CD4-positive, alpha-beta T cell treated with Interleukin-6 for 4 hours (primary cell): Measurements from ENCODE around the gene TCHHL1.
"Not testable (repeated sequence)": the region's sequence is repeated elsewhere in the genome, so short reads cannot be mapped to it uniquely, and the experiment has no call there.

Experiments
- DNase-seq: peaks from one replicate; pipeline ENCODE4 v3.0.0-alpha.2; 2020; ENCODE audit warnings: mixed read lengths

Gene TCHHL1

DNA sequence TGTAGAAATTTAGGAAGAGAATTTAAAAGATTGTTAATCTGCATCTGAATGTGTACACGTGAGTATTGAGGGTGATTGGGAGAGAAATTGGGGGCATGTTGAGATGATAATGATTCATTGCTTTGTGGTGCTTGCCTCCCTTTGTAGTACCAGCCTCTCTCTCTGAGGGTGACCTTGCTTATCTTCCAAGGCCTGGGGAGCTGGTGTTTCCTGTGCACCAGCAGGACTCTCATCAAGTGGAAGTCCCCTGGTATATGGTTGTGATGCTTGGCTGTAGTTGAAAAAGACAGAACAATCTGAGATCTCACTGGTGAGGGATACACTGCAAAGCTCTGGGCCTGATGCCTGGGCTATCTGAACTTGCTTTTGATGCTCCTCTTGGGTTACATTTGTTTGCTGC, 4.0 kb downstream of the TCHHL1 start:
- no peak for DNase-seq

- not testable (repeated sequence) for DNase-seq
These were observed 7.8 kb downstream of the TCHHL1 start for GRCh38 chr1:152081026-152081425.

- DNase-seq, result not testable (repeated sequence)
These were observed 8.4 kb downstream of the TCHHL1 start for GRCh38 chr1:152080494-152080893.

- no peak for DNase-seq
These were observed 9.9 kb downstream of the TCHHL1 start for GRCh38 chr1:152078831-152079441.

- no peak for DNase-seq
These were observed 16.6 kb downstream of the TCHHL1 start for GRCh38 chr1:152072311-152072710.

DNA sequence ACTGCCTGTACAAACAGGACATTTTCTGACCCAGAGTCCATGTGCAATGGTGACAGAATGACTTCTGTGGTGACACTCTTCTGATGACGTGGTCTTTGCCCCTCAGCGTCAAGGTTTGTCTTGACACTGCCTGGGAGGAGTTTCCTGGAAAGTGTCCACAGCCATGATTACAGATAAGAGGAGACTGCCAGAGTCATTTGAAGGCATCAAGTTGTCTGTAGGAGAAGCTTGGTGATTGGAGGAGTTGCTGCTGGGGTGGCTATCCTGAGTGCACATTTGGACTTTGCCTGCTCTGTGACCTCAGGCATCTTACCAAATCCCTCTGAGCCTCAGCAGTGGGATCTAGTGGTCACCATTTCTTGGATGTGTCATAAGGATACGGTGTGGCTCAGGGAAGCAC, 17.7 kb downstream of the TCHHL1 start:
- DNase-seq, result no peak

- no peak for DNase-seq
These were observed 20.9 kb downstream of the TCHHL1 start for GRCh38 chr1:152067929-152068328.

DNA sequence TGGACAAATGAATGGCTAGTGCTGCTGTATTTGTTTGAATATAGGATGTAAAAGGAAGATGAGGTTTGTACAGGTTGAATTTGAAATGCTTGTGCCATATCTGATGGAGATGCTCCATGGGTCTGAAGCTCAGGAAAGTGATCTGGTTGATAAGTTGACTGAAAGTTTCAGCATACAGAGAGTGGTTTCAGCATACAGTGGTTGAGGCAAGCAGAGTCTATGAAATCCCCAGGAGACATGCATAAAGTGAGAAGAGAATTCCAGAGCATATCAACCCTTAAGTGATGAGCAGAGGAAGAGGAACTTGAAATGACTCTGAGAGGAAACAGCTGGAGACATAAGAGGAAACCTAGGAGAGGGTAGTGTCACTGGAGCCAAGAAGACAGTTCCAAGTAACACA, 21.7 kb downstream of the TCHHL1 start:
- no peak for DNase-seq

DNA sequence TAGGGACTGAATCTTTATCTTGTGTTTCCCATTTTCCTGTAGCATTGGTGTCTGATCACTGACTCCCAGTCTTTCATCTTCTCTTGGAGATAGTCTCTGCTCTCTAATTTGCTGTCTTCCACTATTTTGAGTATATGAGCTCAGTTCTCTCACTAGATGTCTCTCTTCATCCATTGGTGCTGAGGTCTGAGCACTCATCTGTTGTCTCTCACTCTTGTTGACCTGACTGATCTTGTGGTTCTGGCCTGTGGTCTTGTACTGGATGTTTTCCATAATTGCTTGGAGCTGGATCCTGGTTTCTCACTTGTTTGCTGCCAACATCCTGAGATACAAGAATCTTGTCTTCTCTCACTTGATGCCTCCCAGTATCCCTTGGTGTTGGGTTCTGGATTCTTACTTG, 26.9 kb downstream of the TCHHL1 start:
- no peak for DNase-seq

DNA sequence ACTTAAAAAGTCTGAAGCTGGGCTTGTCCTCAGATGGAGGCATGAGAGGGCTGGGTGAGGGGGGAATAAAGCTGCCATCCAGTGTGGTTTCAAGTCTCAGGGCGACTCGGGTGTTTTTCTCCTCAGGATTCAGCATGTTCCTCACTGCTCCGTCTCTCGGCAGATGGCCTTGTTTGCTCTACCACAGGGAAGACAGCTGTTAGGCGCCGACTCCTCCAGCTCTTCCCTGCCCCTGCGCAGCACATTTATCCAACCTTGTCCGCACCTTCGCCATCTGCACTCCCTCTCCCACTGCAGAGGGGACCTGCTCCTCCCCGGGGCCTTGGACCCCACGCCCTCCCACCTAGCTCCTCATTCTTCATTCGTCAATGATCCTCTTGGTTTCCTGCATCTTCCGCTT, 35.5 kb downstream of the TCHHL1 start:
- no peak for DNase-seq

DNA sequence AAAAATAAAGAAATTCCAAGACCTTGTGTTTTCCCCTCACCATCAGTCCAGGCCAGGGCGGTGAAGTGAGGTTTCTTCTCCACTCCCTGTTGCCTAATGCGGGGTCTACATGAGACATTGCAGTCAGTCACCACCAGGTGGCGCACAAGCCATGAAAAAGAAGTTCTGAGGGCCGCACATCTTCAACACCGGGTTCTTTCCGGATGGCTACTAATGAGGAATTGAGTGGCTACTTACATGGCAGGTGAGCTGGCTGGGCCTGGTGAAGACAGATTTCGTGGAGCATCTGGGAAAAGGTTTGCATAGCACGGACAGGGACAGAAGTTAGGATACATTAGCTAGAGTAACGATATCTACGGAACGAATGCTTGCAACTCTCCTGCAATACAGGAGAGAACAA, 36.3 kb downstream of the TCHHL1 start:
- DNase-seq, result peak; percentile 89

DNA sequence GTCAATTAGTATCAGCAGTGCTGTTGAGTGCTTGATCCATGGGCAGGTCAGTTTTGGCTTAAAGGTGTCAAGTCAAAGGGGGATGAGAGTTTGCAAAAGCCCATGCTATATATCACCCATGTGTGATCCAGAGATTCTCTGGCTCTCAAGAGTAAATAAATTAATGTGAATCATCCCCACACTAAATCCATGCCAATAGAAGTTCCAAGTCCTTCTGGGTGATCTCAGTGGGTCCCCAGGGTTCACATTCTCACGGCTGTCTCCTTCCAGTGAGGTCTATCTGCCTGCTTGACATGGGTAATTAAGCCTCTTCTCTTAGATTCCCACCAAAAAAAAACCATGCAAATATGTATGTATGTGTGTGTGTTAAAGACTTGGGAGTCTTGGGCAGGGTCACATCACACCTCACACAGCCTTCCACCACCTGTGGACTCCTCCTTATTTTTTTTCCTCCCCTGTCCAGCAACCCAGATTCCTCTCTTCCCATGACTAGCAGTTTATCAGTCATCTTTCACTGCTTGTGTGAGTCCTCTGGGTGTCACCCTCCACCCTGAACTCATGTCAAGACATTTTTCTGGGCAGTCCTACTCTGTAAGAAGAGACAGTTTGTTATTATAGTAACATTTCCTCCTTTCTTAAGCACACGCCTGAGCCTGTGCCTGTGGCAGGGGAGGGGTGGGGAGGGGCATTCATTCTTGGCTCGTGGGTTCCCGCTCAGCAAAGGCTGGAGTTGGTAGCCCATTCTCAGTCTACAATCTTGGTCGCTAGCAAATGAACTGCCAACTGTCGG, 37.8 kb downstream of the TCHHL1 start:
- DNase-seq, result no peak

GRCh38 chr1:152049291-152050083, 39.4 kb downstream of the TCHHL1 start:
- no peak for DNase-seq

DNA sequence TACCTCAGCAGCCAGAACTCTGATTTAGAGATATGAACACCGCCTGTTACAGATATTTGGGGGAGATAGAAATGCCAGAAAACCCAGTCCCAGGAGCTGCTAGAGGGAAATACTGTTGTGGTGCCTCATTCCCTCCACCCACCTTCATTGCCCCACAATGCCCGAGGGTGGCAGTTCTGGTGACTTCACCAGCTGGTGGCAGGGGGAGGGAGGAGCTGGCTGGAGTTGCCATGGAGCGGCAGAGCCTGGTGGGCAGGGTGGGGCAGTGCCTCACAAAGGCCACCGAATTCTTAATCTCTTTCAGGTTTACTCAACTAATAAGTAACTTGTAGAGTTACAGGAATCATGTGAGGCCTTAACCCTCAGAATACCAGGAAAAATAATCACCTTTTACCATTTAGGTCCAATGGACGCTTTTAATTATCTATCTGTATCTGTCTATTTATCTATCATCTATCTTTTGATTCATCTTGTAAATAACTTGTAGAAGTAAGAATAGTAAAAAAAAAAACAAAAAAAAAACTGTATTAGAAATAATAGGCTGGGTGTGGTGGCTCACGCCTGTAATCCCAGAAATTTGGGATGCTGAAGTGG, 40.4 kb downstream of the TCHHL1 start:
- peak; percentile 77 for DNase-seq

DNA sequence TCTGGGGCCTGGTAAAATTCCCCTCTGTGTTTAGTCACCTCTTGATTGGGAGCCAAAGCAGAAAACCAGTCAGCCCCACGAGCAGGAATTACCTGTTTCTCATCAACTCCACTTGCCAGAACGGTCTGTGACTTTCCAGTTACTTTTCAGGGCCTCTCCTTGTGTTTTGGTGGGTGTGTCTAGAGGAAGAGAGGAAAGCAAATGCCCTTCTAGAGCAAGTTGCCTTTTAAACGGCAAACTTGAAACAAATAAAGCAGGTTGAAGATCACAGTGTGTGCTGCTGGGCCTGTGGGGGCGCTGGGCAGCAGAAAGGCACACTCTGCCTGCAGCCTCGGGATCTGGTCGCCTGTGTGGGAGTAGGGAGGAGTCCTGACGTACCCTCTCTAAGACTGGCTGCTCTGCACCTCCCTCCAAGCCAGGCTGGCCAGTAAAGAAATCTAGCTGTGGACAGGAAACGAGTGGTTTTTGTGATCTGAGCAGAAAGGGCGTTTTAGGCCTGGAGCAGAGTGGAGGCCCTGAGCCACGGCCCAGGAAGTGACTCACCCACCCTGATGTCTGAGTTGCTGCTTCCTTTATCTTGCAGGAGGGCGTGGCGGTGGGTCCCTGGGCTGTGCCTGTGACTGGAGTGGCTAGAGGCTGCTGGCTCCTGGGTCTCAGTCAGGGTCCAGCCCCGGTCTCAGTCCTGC, 41.0 kb downstream of the TCHHL1 start:
- DNase-seq, result peak; percentile 91

DNA sequence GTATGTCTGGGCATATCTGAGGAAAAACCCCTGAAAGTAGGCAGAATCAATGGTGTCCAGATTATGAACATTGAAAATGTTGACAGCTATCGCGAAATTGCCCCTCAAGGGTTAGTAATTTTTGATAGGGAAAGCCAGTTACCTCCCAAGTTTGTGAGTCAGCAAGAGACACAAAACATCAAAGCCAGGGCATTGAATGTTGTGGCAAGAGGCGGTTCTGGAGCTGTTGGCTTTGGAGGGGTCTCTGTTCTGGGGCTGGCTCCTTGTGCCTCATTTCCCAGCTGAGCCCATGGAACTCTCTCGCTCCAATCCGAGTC, 41.5 kb downstream of the TCHHL1 start:
- peak; percentile 39 for DNase-seq

DNA sequence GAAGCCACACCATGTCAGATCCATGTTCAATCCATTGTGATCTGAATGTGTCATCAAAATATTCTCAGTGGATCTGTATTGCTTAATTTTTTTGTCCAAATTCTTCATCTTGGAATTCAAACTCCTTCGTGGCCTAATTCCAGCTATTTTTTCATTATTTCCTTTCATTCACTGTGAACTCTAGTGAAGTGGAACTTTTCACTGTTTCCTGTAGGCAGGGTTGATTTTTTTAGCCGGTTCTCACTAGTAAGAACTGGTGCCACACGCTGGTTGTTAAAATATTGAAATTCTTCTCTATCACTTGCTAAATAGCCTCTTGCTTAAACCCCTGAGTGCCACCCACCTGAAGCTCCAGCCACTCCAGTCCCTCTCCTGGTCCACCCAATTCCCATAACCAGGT, 44.5 kb downstream of the TCHHL1 start:
- DNase-seq, result no peak

GRCh38 chr1:152043870-152044269, 45.0 kb downstream of the TCHHL1 start:
- DNase-seq, result no peak

DNA sequence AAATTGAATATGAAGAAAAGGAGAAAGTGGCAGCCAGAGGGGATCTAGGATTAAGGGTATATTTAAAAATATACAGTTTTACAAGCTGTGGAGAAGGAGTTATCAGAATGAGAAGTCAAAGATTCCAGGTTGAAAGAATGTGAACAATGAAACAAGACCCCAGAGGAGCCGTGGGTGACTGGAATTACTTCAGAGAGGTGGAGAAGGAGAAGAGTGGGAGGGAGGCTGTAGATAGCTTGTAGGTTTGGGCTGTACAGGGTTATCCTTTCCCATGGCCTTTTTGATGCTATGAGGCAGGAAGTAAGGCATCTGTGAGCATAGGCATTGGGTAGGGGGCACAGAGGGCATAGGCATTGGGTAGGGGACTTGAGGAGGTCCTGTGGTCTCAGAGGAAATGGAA, 46.8 kb downstream of the TCHHL1 start:
- DNase-seq, result no peak

DNA sequence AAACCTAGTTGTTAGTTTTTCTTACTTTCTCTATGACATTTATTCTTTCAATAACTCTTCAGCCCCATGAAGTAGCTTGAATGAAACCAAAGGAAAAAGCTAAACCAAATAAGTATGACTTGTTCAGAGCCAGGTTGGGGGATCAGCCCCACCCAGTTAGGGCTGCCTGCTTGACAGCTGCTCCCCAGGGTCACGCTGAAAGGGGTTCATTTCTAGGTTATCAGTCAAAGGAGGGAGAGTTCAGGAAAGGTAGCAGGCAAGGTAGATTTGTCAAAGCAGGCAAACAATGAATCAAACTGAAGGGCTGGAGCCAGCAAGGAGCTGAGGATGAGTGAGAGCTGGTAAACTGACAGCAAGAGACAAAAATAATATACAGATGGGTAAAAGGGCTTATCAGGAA, 49.0 kb downstream of the TCHHL1 start:
- no peak for DNase-seq

DNA sequence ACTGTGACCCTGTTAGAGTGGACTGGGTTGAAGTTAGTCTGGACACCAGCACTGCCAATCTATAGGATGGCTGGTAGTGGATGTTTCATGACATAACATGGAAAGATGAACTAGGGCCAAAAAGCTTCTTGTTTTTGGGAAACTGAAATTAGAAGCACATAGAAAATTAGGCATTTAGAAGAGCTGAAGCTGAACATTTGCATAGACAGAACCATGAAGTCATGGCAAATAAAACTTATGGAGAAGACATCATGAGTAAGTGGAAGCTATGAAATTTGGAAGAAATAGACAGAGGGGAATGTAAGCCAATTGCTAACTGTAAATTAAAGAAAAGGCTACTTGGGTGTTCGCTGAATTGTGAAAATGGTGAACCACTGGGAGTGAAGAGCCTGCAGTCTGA, 49.4 kb downstream of the TCHHL1 start:
- DNase-seq, result no peak

- DNase-seq, result no peak
These were observed 50.0 kb downstream of the TCHHL1 start for GRCh38 chr1:152038871-152039270.
